ENCODE measurements around the gene APLP2. TPM values are rescaled to one million over a fixed set of nuclear protein-coding genes. Genes with fewer than 3 reads are reported as not detected.
A peak's percentile ranks its signal among the peaks of the same experiment; 100 is the strongest.

APLP2 gene
- total and polyA plus RNA-seq, 4 donors: 190 to 337 (median 233) TPM

DNA sequence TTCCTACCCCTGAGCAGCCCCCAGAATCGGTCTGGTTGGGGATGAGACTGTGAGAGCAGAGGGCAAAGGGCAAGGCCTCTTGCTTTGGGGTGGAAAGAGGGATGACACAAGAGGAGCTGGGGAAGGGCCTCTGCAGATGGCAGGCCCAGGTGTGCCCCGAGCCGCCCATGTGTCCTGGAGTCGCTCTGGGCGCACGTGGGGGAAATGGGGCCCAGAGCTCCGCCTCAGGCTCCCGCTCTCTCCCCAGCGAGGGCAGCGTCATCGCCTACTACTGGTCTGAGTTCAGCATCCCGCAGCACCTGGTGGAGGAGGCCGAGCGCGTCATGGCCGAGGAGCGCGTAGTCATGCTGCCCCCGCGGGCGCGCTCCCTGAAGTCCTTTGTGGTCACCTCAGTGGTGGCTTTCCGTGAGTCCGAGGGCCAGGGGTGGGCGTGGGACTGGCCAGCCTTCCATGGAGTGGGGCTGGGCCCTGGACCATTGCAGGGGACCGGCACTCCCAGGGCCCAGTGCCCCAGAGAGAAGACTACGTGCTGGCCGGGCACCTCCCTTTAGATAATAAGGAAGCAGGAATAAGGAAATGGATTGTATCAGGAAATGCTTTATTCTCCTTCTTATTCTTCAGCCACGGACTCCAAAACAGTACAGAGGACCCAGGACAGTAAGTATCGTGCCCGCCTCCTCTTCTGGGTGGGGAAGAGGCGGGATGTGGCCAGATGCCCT lies 120.0 kb downstream of the APLP2 start:
- DNase-seq (ENCODE audit: low spot score): no peak
- H3K4me3 ChIP-seq (ENCODE audit: low read depth in 1 of 3, low read length in 3 of 3): no peak overlapping the region
- TF ChIP-seq NR2F2 (IDR thresholded peaks at IDR 0.05) (no peak), HNF4A (conservative IDR thresholded peaks at IDR 0.05) (peak in 1 of 2 donors; percentile 51), SP1 (IDR thresholded peaks at IDR 0.05) (no peak), FOXA1 (IDR thresholded peaks at IDR 0.05) (no peak), FOXA2 (IDR thresholded peaks at IDR 0.05) (no peak), RXRA (IDR thresholded peaks at IDR 0.05) (no peak)
- H3K4me1 ChIP-seq (ENCODE audit: control insufficient read depth in 4 of 4, insufficient read depth in 4 of 4, low read length in 3 of 4): peaks cover 0 to 15% (median 7%) of the 10 kb centered on the region in 4 donors
- no peaks in the 10 kb centered on the region for H3K27me3 ChIP-seq (ENCODE audit: control insufficient read depth in 4 of 4, insufficient read depth in 4 of 4, low read length in 3 of 4)
- no peak overlapping the region for H3K9ac ChIP-seq (ENCODE audit: low read depth in 1 of 2, low read length in 2 of 2)
- no peaks in the 10 kb centered on the region for H3K36me3 ChIP-seq (ENCODE audit: control insufficient read depth in 4 of 4, insufficient read depth in 3 of 4, low read depth in 1 of 4, low read length in 3 of 4)
- no peak overlapping the region for H3K27ac ChIP-seq (ENCODE audit: low read depth in 1 of 2, low read length in 2 of 2)
- WGBS: 79% methylated on average over 32 of the region's 32 CpGs
- H3K9me3 ChIP-seq (ENCODE audit: control insufficient read depth in 4 of 4, low read length in 3 of 4): no peaks in the 10 kb centered on the region

DNA sequence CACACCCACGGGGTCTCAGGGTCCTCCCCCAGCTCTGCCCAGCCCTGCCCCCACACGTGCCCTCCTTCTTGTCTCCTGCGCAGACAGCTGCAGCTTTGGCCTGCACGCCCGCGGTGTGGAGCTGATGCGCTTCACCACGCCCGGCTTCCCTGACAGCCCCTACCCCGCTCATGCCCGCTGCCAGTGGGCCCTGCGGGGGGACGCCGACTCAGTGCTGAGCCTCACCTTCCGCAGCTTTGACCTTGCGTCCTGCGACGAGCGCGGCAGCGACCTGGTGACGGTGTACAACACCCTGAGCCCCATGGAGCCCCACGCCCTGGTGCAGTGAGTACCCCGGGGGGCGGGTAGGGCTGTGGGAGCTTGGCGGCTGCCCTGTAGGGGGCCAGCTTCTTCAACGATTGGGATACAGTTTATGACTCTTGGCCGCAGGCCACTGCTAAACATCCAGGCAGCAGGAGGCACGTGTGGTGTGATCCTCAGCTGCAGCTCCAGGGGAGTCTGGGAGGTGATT lies 120.7 kb downstream of the APLP2 start:
- H3K27me3 ChIP-seq (ENCODE audit: control insufficient read depth in 4 of 4, insufficient read depth in 4 of 4, low read length in 3 of 4): no peaks in the 10 kb centered on the region
- no peaks in the 10 kb centered on the region for H3K9me3 ChIP-seq (ENCODE audit: control insufficient read depth in 4 of 4, low read length in 3 of 4)
- DNase-seq (ENCODE audit: low spot score): no peak
- no peak overlapping the region for H3K27ac ChIP-seq (ENCODE audit: low read depth in 1 of 2, low read length in 2 of 2)
- no peak overlapping the region for H3K4me3 ChIP-seq (ENCODE audit: low read depth in 1 of 3, low read length in 3 of 3)
- no peak overlapping the region for H3K9ac ChIP-seq (ENCODE audit: low read depth in 1 of 2, low read length in 2 of 2)
- peaks cover 0 to 15% (median 7%) of the 10 kb centered on the region in 4 donors for H3K4me1 ChIP-seq (ENCODE audit: control insufficient read depth in 4 of 4, insufficient read depth in 4 of 4, low read length in 3 of 4)
- TF ChIP-seq SP1 (IDR thresholded peaks at IDR 0.05): no peak
- TF ChIP-seq, protein P1, sequence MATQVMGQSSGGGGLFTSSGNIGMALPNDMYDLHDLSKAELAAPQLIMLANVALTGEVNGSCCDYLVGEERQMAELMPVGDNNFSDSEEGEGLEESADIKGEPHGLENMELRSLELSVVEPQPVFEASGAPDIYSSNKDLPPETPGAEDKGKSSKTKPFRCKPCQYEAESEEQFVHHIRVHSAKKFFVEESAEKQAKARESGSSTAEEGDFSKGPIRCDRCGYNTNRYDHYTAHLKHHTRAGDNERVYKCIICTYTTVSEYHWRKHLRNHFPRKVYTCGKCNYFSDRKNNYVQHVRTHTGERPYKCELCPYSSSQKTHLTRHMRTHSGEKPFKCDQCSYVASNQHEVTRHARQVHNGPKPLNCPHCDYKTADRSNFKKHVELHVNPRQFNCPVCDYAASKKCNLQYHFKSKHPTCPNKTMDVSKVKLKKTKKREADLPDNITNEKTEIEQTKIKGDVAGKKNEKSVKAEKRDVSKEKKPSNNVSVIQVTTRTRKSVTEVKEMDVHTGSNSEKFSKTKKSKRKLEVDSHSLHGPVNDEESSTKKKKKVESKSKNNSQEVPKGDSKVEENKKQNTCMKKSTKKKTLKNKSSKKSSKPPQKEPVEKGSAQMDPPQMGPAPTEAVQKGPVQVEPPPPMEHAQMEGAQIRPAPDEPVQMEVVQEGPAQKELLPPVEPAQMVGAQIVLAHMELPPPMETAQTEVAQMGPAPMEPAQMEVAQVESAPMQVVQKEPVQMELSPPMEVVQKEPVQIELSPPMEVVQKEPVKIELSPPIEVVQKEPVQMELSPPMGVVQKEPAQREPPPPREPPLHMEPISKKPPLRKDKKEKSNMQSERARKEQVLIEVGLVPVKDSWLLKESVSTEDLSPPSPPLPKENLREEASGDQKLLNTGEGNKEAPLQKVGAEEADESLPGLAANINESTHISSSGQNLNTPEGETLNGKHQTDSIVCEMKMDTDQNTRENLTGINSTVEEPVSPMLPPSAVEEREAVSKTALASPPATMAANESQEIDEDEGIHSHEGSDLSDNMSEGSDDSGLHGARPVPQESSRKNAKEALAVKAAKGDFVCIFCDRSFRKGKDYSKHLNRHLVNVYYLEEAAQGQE (IDR thresholded peaks at IDR 0.05): no peak
- no peak for TF ChIP-seq RAD21 (IDR thresholded peaks at IDR 0.05)
- no peak for TF ChIP-seq FOXA2 (IDR thresholded peaks at IDR 0.05)
- TF ChIP-seq TAF1 (conservative IDR thresholded peaks at IDR 0.05): no peak
- TF ChIP-seq JUND (IDR thresholded peaks at IDR 0.05): no peak
- TF ChIP-seq YY1 (IDR thresholded peaks at IDR 0.05): no peak
- TF ChIP-seq, protein P2, sequence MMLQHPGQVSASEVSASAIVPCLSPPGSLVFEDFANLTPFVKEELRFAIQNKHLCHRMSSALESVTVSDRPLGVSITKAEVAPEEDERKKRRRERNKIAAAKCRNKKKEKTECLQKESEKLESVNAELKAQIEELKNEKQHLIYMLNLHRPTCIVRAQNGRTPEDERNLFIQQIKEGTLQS (IDR thresholded peaks at IDR 0.05): no peak
- H3K36me3 ChIP-seq (ENCODE audit: control insufficient read depth in 4 of 4, insufficient read depth in 3 of 4, low read depth in 1 of 4, low read length in 3 of 4): no peaks in the 10 kb centered on the region
- WGBS: 87% methylated on average over 29 of the region's 29 CpGs

DNA sequence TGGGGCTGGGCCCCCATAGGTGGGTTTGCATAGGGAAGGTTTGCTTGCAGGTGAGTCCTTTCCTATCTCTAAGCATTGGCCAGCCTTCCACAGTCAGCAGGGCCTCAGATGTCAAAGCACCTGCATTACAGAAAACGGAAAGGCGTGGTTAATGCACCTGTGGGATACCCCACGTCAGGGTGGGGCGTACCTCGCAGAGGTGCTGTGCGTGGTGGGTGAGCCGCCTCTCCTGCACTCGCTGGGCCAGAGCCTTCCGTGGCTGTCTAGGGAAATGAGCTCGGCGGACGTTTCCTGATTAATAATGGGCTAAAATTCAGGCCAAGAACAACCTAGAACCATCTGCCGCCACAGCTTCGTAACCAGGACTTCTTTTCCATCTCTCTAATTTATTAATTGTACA lies 122.2 kb downstream of the APLP2 start:
- no peak overlapping the region for H3K9ac ChIP-seq (ENCODE audit: low read depth in 1 of 2, low read length in 2 of 2)
- H3K27ac ChIP-seq (ENCODE audit: low read depth in 1 of 2, low read length in 2 of 2): no peak overlapping the region
- WGBS: 92% methylated on average over 14 of the region's 14 CpGs
- H3K9me3 ChIP-seq (ENCODE audit: control insufficient read depth in 4 of 4, low read length in 3 of 4): no peaks in the 10 kb centered on the region
- no peak for DNase-seq (ENCODE audit: low spot score)
- no peaks in the 10 kb centered on the region for H3K36me3 ChIP-seq (ENCODE audit: control insufficient read depth in 4 of 4, insufficient read depth in 3 of 4, low read depth in 1 of 4, low read length in 3 of 4)
- no peak overlapping the region for H3K4me3 ChIP-seq (ENCODE audit: low read depth in 1 of 3, low read length in 3 of 3)
- peaks cover 0 to 15% (median 7%) of the 10 kb centered on the region in 4 donors for H3K4me1 ChIP-seq (ENCODE audit: control insufficient read depth in 4 of 4, insufficient read depth in 4 of 4, low read length in 3 of 4)
- no peaks in the 10 kb centered on the region for H3K27me3 ChIP-seq (ENCODE audit: control insufficient read depth in 4 of 4, insufficient read depth in 4 of 4, low read length in 3 of 4)
- TF ChIP-seq, protein P3, sequence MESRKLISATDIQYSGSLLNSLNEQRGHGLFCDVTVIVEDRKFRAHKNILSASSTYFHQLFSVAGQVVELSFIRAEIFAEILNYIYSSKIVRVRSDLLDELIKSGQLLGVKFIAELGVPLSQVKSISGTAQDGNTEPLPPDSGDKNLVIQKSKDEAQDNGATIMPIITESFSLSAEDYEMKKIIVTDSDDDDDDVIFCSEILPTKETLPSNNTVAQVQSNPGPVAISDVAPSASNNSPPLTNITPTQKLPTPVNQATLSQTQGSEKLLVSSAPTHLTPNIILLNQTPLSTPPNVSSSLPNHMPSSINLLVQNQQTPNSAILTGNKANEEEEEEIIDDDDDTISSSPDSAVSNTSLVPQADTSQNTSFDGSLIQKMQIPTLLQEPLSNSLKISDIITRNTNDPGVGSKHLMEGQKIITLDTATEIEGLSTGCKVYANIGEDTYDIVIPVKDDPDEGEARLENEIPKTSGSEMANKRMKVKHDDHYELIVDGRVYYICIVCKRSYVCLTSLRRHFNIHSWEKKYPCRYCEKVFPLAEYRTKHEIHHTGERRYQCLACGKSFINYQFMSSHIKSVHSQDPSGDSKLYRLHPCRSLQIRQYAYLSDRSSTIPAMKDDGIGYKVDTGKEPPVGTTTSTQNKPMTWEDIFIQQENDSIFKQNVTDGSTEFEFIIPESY (IDR thresholded peaks at IDR 0.05): no peak
- TF ChIP-seq FOXA2 (IDR thresholded peaks at IDR 0.05): no peak
- TF ChIP-seq FOXA1 (IDR thresholded peaks at IDR 0.05): no peak
- TF ChIP-seq YY1 (IDR thresholded peaks at IDR 0.05): no peak
- no peak for TF ChIP-seq EGR1 (IDR thresholded peaks at IDR 0.05; ENCODE audit: low read depth in 2 of 2)
- TF ChIP-seq JUND (IDR thresholded peaks at IDR 0.05): no peak
- TF ChIP-seq RXRA (IDR thresholded peaks at IDR 0.05): no peak
- TF ChIP-seq HNF4A (conservative IDR thresholded peaks at IDR 0.05): no peak
- TF ChIP-seq, protein P1 (IDR thresholded peaks at IDR 0.05): no peak
- TF ChIP-seq GABPA (IDR thresholded peaks at IDR 0.05 in 1 of 2, conservative IDR thresholded peaks at IDR 0.05 in 1 of 2): no peak
